ENCODE measurements around the gene IL16.

- TF ChIP-seq POLR2A (IDR thresholded peaks at IDR 0.05; ENCODE audit: low read depth, low read length), result no peak
- no peak for TF ChIP-seq POLR2AphosphoS5 (IDR thresholded peaks at IDR 0.05; ENCODE audit: low read depth, low read length)
- no peak for TF ChIP-seq TAF1 (IDR thresholded peaks at IDR 0.05; ENCODE audit: low read depth, low read length)
Measured at GRCh38 chr15:81329446-81329845, 132.8 kb downstream of the IL16 start.
